Fibroblast of skin of back (primary cell): ENCODE measurements around the gene CYP19A1.
"Not testable (repeated sequence)": the region's sequence is repeated elsewhere in the genome, so short reads cannot be mapped to it uniquely, and the experiment has no call there.

ENCODE experiments used
- DNase-seq: peaks from one replicate; pipeline ENCODE4 v3.0.0-alpha.2; 2013

Gene CYP19A1

DNA sequence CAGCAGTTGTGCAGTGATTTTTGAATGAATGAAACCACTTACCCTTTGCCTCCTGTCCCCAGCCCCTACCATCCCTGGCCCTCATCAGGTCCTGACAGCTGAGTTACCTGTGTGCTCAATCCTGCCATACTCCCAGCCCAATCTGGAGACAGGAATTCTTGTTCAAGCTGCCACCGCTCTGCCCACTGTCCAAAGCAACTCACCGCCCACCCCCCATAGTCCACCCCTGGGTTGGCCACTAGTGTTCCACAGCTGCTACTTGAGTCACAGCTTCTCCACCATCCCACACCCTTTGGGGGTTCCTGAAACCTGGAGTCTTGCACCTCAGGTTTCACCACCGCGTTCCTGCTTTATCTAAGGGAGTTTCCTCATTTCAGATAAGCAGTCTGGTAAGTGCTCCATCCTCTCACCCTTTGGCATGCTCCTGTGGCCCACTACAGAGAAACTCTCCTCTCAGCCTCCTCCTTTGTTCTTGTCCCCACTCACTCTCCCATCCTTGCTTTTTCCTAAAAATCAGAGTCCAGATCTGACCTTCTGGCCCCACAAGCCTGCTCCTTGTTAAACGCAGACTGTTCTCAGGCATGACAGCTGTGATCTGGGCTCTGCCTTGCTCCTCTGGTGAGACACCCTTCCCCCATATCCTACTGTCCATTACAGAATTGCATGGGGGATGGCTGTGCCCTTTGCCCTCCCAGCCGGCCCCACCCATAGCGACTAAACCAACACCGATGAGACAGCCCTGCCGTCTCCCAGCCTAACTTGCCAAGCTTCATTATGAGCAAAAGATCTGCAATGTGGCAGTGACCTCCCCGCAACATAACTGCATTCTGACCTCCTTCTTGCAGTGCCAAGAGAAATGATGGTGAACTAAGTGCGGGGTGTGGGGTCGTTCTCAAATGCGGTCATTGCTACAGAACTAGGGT, 50.0 kb downstream of the CYP19A1 start:
- DNase-seq, result no peak

DNA sequence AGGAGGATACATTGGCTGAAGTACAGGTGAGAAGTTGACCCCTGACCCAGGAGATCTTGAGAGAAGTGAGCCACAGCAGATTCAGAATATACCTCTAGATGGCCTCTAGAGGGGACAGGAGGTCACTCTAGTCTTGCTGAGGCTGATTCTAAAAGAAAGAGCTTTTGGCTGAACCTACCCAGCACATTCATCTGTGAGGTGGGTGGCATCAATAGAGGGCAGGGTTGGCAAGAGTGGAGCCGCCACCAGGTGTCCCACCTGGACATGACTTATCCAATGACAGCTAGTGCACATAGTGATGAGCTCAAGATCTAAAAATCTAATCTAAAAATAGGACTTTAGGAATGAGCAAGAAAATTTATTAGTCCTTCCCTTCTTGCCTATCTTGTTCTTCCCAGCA, 51.6 kb downstream of the CYP19A1 start:
- no peak for DNase-seq

- DNase-seq, result no peak
Measured at GRCh38 chr15:51285399-51285798, 53.0 kb downstream of the CYP19A1 start.

DNA sequence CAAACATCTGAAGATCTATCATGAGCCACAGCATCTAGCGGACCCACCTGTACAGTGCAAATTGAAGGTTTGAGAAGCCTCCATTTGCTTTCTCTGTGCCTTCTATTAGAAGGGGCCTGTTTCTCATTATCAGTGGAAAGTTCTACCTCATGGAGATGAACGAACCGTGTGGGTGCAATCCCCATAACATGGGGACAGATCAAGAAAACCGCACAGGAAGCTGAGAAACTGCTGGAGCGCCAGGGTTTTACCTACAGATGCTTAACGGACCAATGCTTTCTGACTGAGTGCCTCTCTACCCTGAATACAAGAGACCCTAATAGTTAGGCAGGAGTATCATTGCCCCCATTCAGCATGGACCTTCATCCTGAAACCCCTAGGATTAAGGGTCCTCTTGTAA, 53.5 kb downstream of the CYP19A1 start:
- no peak for DNase-seq

DNA sequence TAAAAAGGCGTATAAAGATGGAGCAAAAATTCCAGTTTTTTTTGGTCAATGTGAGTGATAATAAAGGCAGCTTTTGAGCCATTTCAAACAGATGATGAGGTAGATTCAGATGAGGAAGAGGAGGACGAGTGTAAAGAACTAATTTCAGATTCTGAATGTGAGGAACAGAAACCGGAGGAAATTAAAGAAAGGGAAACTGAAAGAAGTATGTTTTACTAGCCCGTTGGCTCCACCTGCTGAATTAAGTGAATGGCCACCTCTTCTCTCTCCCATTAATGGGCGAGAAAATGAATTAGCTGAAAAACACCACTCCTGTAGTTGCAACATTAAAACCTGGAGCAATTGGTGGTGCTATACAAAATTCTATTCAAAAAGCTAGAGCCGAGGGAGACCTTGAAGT, 55.4 kb downstream of the CYP19A1 start:
- no peak for DNase-seq

DNA sequence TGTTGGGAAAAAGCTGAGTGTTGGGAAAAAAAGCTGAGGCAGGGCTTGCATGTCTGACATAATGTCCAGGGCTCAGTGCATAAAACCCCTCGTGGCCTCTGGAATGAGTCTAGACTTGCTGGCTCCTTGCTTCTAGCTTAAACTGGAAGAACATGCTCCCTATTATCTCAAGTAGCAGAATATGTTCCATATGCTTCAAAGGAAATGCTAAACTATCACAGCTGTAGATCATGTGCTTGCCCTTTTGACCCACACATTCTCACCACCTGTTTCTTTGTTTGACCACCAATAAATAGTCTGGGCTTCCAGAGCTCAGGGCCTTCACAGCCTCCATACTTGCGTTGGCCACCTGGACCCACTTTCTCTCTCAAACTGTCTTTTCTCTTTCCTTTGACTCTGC, 56.2 kb downstream of the CYP19A1 start:
- not testable (repeated sequence) for DNase-seq

DNA sequence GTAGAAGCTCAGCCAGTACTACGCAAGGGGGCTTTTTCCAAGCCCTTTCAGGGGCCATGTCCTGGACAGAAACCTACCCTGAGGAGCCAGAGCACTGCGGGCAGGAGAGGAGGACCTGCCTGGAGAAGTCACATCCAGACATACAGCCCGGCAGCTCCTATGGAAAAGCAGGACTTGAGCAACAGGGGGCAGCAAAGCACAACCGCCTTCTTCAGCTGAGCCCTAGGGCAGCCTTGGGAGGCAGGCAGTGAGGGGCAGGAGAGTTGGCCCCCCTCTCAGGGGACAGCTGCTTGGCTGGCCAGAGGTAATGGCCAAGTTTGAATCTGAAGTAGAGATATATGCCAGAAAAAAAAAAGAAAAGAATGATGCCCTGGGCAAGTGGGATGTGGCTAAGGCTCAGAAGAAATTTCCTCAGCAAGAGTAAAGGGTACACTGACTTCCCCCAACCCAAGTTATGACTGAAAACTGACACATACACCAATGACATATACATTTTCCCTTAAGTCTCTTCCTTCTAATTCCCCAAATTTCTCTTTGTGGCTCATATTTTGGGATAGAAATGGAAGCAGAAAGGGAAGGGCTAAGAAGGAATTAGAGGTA, 56.9 kb downstream of the CYP19A1 start:
- DNase-seq, result peak; percentile 42

DNA sequence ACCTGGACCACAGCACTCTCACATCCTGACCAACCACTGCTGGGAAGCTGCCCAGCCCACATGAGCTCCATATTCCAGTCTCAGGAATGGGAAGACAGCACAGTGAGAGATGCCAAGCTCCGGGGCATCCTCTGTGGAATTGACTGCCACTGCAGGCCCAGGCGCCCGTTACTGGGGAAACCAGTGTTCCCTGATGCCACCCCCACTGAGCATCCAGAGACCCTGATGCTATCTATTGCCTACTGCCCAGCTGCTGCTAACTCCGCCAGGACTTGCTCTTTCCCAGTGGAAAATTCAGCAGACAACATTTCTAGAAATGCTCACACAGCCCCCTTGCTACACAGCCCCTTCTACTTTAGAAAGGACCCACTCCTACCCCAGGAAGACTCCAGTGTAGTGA, 57.6 kb downstream of the CYP19A1 start:
- DNase-seq, result no peak

GRCh38 chr15:51279391-51279790, 59.0 kb downstream of the CYP19A1 start:
- DNase-seq, result no peak

DNA sequence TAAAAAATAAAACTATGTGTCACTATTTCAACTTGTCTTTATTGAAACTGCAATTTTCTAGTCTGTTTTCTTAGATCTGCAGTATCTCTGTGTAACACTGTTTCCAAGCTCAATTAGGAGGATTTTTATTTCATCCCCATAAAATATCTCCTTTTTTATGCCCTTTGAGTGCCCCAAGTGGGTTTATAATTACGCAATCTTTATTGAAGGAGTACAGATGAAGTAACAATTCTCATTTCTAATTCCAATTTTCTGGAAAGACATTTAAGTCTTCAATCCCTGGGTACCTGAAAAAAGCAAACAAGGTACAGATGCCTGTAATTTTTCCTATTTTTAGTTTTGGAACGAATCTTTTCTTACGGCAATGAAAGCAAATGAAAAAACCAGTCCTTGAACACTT, 61.3 kb downstream of the CYP19A1 start:
- DNase-seq, result no peak

DNA sequence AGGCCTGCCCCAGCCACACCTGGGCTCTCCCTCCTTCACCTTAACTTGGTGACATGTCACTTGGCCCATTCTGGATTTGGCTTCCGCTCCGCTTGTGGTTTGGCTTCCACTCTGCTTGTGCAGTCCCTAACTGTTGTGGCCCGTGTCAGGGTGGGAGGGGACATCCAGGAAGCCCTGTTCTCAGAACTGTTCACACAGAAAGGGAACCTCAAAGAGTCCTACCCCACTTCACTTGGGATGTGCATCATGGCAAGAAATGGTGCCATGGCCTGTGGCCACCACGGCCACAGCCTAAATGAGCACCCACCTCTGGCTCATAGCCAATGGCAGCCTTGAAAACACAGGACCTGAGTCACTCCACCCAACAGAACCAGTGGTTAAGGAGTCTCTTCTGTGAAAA, 63.4 kb downstream of the CYP19A1 start:
- DNase-seq, result no peak

GRCh38 chr15:51270706-51271105, 67.7 kb downstream of the CYP19A1 start:
- DNase-seq, result no peak

DNA sequence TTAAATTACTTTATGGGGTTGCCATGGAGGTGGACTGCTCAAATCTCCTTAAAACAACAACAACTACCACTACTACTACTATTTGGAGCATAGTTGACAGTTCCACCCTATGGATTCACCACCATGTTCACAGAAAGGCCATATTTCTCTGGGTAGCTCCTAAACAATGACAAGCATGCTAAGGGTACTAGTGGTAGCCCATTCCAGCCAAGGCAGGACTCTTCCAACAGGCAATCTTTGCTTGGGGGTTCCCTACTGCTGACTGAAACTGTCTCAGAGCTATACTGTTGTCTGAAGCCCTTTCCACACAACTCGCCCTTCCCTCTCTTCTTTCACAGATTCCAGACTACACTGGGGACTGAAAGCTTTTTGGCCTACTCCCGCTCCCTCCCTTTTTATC, 68.9 kb downstream of the CYP19A1 start:
- DNase-seq, result no peak

GRCh38 chr15:51267703-51268083, 70.7 kb downstream of the CYP19A1 start:
- no peak for DNase-seq

- DNase-seq, result peak; percentile 19
Measured at GRCh38 chr15:51267051-51267702, 71.2 kb downstream of the CYP19A1 start.

GRCh38 chr15:51266656-51267050, 71.7 kb downstream of the CYP19A1 start:
- DNase-seq, result no peak

GRCh38 chr15:51265037-51265555, 73.3 kb downstream of the CYP19A1 start:
- no peak for DNase-seq

DNA sequence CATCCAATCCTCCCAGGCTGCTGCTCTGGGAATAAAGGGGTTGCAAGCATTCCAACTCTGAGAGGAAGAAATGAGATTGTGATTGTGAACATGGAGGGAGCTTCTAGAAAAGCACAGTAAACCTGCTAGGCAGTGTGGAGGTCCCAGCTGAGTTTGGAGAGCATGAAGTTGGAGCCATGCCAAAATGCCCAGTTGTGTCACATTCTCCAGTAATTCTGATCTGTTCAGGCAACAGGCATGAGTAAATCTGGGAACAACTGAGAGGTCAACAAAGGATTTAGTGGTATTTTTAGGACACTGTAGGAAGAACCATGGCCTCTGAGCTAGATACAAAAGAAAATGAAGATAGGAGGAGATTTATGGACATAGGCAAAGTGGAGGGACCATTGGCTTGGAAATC, 74.7 kb downstream of the CYP19A1 start:
- DNase-seq, result no peak

- no peak for DNase-seq
Measured at GRCh38 chr15:51263116-51263515, 75.3 kb downstream of the CYP19A1 start.

DNA sequence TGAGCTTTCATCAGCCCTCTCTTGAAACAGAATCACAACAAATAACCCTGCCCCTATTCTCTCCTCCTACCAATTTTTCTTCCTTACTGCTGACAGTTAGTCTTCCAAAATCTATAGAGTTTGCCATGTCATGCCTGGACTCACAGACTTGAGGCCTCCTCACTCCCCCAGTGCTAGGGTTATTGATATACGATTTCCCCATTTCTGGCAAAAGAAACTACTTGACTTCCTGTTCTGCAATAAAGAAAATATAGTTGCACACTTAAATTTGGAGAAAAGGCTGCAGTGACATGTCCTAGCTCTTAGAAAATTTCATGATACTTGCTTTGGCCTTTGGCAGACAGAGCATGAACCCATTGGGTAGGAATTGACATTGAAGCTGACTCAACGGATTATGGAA, 75.9 kb downstream of the CYP19A1 start:
- no peak for DNase-seq

DNA sequence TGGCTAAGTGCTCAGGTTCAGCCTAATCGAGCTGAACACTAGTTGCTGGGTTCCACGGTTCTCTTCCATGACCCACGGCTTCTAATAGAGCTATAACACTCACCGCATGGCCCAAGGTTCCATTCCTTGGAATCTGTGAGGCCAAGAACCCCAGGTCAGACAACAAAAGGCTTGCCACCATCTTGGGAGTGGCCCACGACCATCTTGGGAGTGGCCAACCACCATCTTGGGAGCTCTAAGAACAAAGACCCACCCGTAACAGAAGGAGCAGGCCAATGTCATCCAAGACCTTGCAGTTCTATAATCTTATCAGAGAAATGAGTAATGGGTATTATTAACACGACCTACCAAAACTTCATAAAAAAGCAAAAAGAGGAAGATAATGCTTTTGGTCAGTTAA, 77.3 kb downstream of the CYP19A1 start:
- not testable (repeated sequence) for DNase-seq

DNA sequence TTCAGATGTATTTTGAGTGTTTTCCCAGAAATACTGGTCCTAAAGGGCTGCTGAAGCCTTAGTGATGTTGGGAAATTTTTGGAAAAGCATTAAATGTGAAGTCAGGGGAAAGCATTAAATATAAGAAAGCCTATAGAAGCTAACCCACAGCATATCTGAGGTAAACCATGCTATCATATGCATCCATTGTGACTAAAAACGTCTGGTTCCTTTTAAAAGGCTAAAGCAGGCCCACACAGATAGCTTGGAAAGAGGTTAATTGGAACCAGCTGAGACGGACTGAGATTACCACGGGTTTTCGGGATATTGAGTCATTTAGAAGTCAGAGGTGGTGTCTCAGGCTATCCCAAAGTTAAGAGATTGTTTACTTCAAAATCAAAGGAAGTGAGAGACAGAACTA, 78.2 kb downstream of the CYP19A1 start:
- DNase-seq, result peak; percentile 24

GRCh38 chr15:51255533-51255932, 82.9 kb downstream of the CYP19A1 start:
- no peak for DNase-seq

DNA sequence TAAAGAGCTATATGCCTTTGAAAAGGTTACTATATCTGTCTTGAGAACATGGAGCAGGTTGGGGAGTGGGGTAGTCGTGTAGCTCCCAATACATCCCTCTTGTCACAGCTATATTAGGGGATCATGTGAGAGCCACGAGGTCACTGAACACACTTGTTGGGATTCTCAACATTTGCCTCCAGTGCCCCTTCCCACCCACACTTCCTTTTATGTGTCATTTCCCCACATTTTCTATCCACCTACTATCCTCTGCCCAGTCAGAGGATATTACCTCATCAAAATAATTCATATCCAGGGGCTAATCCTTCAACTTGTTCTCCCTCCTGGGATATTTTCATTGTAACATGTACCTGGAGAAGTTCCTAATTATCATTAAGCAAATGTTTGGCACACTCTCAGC, 85.0 kb downstream of the CYP19A1 start:
- DNase-seq, result no peak
